Upper lobe of left lung (tissue), 6 donors: Measurements from ENCODE around the gene PRSS12. TPM values are rescaled to one million over a fixed set of nuclear protein-coding genes. Genes with fewer than 3 reads are reported as not detected.

ENCODE experiments used
- ATAC-seq, 2 donors: fragments of 200-7000 bp; cut with Tn5 transposase; one replicate each; pipeline ENCODE4 v1.9.1; 2022; ENCODE audit warnings: mild to moderate bottlenecking in 2 of 2, moderate library complexity in 2 of 2; ENCODE audit not compliant: low FRiP score in 2 of 2
- DNase-seq, 2 donors: peaks; one replicate each; pipeline ENCODE4 v3.0.0-alpha.2; 2019 to 2020
- H3K27ac ChIP-seq, 4 donors: fragments of 200-600 bp; sonication (generic); one replicate each; pipeline ENCODE4 v1.5.1; 2016 to 2019
- H3K27me3 ChIP-seq, 4 donors: fragments of 200-600 bp; sonication (generic); one replicate each; pipeline ENCODE4 v1.5.1; 2017 to 2019
- H3K36me3 ChIP-seq, 4 donors: fragments of 200-600 bp; sonication (generic); one replicate each; pipeline ENCODE4 v1.5.1; 2016 to 2019
- H3K4me1 ChIP-seq, 4 donors: fragments of 200-600 bp; sonication (generic); one replicate each; pipeline ENCODE4 v1.5.1; 2018 to 2019
- H3K4me3 ChIP-seq, 4 donors: fragments of 200-600 bp; sonication (generic); one replicate each; pipeline ENCODE4 v1.5.1; 2017 to 2019; ENCODE audit warnings: mild to moderate bottlenecking in 2 of 4, moderate library complexity in 1 of 4
- H3K9me3 ChIP-seq, 4 donors: fragments of 200-600 bp; sonication (generic); one replicate each; pipeline ENCODE4 v1.5.1; 2018 to 2019
- EP300 ChIP-seq, 4 donors: sonication (generic); formaldehyde crosslinking; IDR thresholded peaks; one replicate each; pipeline ENCODE4 v1.5.1; 2017; ENCODE audit warnings: antibody characterized with exemption in 4 of 4, control low read depth in 2 of 4
- POLR2A ChIP-seq, 4 donors: fragments of 450-650 bp; IDR thresholded peaks; one replicate each; pipeline ENCODE4 v1.5.1; 2016 to 2017; ENCODE audit warnings: antibody characterized with exemption in 4 of 4, mild to moderate bottlenecking in 2 of 4
- POLR2AphosphoS5 ChIP-seq, 2 donors: sonication (generic); formaldehyde crosslinking; IDR thresholded peaks; one replicate each; pipeline ENCODE4 v1.5.1; 2017; ENCODE audit warnings: antibody characterized with exemption in 2 of 2
- WGBS, 2 donors: methylation state at CpG; one replicate each; pipeline ENCODE4 v1.1.5; 2017 to 2018; 5-methylcytosine and 5-hydroxymethylcytosine counted together
- total RNA-seq, 6 donors: library from RNA; depleted of rRNA in 4 of 6; stranded (reverse); fragments of >200 nt in 4 of 6; gene quantifications; one replicate each; pipeline versions ENCODE4 v1.1.0 to v1.2.1, GENCODE V29; 2016 to 2021
- TF ChIP-seq, protein P1 (sequence below), 6 experiments: fragments of 450-650 bp in 4 of 6; fragments of 200-600 bp in 2 of 6; sonication (generic) in 2 of 6; IDR thresholded peaks; one replicate each; pipeline ENCODE4 v1.5.1; 2016 to 2019; ENCODE audit warnings: antibody characterized with exemption in 6 of 6
- donor health status: DM: no; HTN: no; CAD: no; lungs with moderate emphysema.
- donor health status: DM: no; HTN: yes; CAD: no; lungs with severe emphysema.

PRSS12 gene
- total RNA-seq, 6 donors from 2014 or later: 6.8 to 27.2 (median 10.0) TPM

GRCh38 chr4:118357601-118358000 lies 4.8 kb upstream of the PRSS12 start:
- TF ChIP-seq POLR2AphosphoS5 (IDR thresholded peaks at IDR 0.05): no peak
- no peak for TF ChIP-seq POLR2A (IDR thresholded peaks at IDR 0.05)
- no peak for TF ChIP-seq EP300 (IDR thresholded peaks at IDR 0.05)
- TF ChIP-seq, protein P1, sequence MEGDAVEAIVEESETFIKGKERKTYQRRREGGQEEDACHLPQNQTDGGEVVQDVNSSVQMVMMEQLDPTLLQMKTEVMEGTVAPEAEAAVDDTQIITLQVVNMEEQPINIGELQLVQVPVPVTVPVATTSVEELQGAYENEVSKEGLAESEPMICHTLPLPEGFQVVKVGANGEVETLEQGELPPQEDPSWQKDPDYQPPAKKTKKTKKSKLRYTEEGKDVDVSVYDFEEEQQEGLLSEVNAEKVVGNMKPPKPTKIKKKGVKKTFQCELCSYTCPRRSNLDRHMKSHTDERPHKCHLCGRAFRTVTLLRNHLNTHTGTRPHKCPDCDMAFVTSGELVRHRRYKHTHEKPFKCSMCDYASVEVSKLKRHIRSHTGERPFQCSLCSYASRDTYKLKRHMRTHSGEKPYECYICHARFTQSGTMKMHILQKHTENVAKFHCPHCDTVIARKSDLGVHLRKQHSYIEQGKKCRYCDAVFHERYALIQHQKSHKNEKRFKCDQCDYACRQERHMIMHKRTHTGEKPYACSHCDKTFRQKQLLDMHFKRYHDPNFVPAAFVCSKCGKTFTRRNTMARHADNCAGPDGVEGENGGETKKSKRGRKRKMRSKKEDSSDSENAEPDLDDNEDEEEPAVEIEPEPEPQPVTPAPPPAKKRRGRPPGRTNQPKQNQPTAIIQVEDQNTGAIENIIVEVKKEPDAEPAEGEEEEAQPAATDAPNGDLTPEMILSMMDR (IDR thresholded peaks at IDR 0.05): no peak
- 29 to 45% methylated on average over 2 of the region's 2 CpGs for WGBS, 2 donors
- DNase-seq: no peak

DNA sequence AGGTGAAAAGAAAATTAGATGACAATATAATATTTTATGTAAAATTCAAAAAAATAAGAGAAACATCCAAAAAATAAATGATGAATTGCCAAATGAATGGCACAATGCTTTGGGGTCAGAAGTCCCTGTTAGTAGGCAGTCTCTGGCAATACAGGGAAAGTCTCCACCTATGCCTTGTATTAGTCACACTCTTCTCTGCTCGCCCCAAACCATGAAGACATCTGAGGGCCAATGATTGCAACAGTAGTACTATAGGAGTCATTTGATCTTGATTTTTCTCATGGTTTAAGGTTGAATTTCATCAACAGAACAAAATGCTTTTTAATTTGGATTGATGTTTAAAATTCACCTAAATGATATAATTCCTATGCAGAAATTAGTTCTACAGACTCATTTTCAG lies 3.9 kb upstream of the PRSS12 start:
- H3K27me3 ChIP-seq: peaks cover 0 to 18% (median 10%) of the 10 kb centered on the region in 4 donors
- H3K27ac ChIP-seq: no peak overlapping the region
- H3K4me3 ChIP-seq: no peak overlapping the region
- no peak for TF ChIP-seq POLR2A (IDR thresholded peaks at IDR 0.05)
- TF ChIP-seq, protein P1 (IDR thresholded peaks at IDR 0.05): no peak
- TF ChIP-seq EP300 (IDR thresholded peaks at IDR 0.05): no peak
- TF ChIP-seq POLR2AphosphoS5 (IDR thresholded peaks at IDR 0.05): no peak
- no peak for ATAC-seq
- H3K4me1 ChIP-seq: peaks cover 12 to 21% (median 12%) of the 10 kb centered on the region in 4 donors
- no peaks in the 10 kb centered on the region for H3K9me3 ChIP-seq
- no peaks in the 10 kb centered on the region for H3K36me3 ChIP-seq
- no peak for DNase-seq
- 64 to 89% methylated on average over 1 of the region's 1 CpG for WGBS, 2 donors

More at GRCh38 chr4:118357601-118358000, 4.8 kb upstream of the PRSS12 start:
- Histone ChIP-seq H3K4me3 (no peak overlapping the region), H3K4me1 (peaks cover 6 to 14% (median 9%) of the 10 kb centered on the region in 4 donors), H3K36me3 (no peaks in the 10 kb centered on the region), H3K27ac (no peak overlapping the region), H3K9me3 (no peaks in the 10 kb centered on the region), H3K27me3 (peaks cover 0 to 10% (median 6%) of the 10 kb centered on the region in 4 donors)
- no peak for ATAC-seq

DNA sequence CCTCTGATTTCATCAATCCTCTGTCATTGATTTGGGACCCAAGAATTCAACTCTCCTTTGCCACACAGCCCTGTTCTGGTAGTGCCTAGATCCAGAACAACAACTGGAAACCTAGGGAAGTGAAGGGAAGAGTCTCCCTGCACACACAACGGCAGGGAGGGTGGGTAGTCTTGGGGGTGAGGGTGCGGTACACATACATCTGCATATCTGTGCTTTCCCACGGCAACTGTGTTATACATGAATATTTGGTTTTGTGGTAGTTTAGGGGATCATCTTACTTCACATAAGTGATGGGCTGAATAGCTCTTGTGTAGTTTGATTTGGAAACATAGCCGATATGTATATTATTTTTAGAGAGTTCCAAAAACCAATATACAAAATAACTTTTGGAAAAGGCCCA lies 3.3 kb upstream of the PRSS12 start:
- H3K27me3 ChIP-seq: peaks cover 0 to 19% (median 10%) of the 10 kb centered on the region in 4 donors
- WGBS, 2 donors: 76 to 94% methylated on average over 4 of the region's 4 CpGs
- no peak for DNase-seq

DNA sequence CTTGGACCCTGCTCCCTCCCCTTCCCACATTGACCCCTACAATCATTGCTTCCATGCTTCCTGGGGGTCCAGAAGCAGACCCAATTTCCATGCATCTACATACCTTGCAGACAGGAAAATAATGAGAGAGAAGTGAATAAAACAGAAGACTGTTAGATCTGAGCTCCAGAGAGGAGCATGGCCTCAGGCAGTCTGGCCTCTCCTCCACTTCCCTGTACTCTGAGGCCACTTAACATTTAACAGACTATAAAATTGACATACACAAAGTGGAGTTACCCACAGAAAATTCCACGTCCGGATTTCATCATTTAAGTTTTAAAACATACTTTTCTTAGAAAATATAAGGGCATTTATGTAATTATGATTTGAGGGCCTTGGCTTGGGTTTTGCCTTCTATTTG lies 2.1 kb upstream of the PRSS12 start:
- TF ChIP-seq EP300 (IDR thresholded peaks at IDR 0.05) (no peak), POLR2AphosphoS5 (IDR thresholded peaks at IDR 0.05) (no peak), POLR2A (IDR thresholded peaks at IDR 0.05) (no peak)
- TF ChIP-seq, protein P1 (IDR thresholded peaks at IDR 0.05): no peak
- peaks cover 0 to 19% (median 10%) of the 10 kb centered on the region in 4 donors for H3K27me3 ChIP-seq
- H3K4me3 ChIP-seq: no peak overlapping the region
- H3K4me1 ChIP-seq: peaks cover 12 to 21% (median 12%) of the 10 kb centered on the region in 4 donors
- WGBS, 2 donors: 62 to 66% methylated on average over 2 of the region's 2 CpGs
- no peaks in the 10 kb centered on the region for H3K36me3 ChIP-seq
- ATAC-seq (no peak), DNase-seq (no peak)
- no peak overlapping the region for H3K27ac ChIP-seq
- H3K9me3 ChIP-seq: no peaks in the 10 kb centered on the region

More for the DNA sequence above, 3.3 kb upstream of the PRSS12 start:
- Histone ChIP-seq H3K4me3 (no peak overlapping the region), H3K27ac (no peak overlapping the region), H3K36me3 (no peaks in the 10 kb centered on the region), H3K9me3 (no peaks in the 10 kb centered on the region), H3K4me1 (peaks cover 12 to 21% (median 12%) of the 10 kb centered on the region in 4 donors)
- ATAC-seq: no peak
- TF ChIP-seq POLR2AphosphoS5 (IDR thresholded peaks at IDR 0.05) (no peak), POLR2A (IDR thresholded peaks at IDR 0.05) (no peak), EP300 (IDR thresholded peaks at IDR 0.05) (no peak)
- TF ChIP-seq, protein P1 (IDR thresholded peaks at IDR 0.05): no peak

GRCh38 chr4:118353534-118354030 lies 779 bp upstream of the PRSS12 start:
- DNase-seq: no peak
- 36 to 38% methylated on average over 8 of the region's 8 CpGs for WGBS, 2 donors
- ATAC-seq: no peak
- H3K27ac ChIP-seq: no peak overlapping the region
- H3K4me1 ChIP-seq: peaks cover 12 to 21% (median 12%) of the 10 kb centered on the region in 4 donors
- no peaks in the 10 kb centered on the region for H3K36me3 ChIP-seq
- H3K4me3 ChIP-seq: peak overlapping the region in 2 of 4 donors; percentile 58 to 67
- no peaks in the 10 kb centered on the region for H3K9me3 ChIP-seq
- peaks cover 0 to 19% (median 10%) of the 10 kb centered on the region in 4 donors for H3K27me3 ChIP-seq
- TF ChIP-seq POLR2AphosphoS5 (IDR thresholded peaks at IDR 0.05) (no peak), EP300 (IDR thresholded peaks at IDR 0.05) (no peak), POLR2A (IDR thresholded peaks at IDR 0.05) (no peak)
- TF ChIP-seq, protein P1 (IDR thresholded peaks at IDR 0.05): no peak
